ENCODE measurements around the gene SERPINB1.
A peak's percentile ranks its signal among the peaks of the same experiment; 100 is the strongest.

Gene SERPINB1

DNA sequence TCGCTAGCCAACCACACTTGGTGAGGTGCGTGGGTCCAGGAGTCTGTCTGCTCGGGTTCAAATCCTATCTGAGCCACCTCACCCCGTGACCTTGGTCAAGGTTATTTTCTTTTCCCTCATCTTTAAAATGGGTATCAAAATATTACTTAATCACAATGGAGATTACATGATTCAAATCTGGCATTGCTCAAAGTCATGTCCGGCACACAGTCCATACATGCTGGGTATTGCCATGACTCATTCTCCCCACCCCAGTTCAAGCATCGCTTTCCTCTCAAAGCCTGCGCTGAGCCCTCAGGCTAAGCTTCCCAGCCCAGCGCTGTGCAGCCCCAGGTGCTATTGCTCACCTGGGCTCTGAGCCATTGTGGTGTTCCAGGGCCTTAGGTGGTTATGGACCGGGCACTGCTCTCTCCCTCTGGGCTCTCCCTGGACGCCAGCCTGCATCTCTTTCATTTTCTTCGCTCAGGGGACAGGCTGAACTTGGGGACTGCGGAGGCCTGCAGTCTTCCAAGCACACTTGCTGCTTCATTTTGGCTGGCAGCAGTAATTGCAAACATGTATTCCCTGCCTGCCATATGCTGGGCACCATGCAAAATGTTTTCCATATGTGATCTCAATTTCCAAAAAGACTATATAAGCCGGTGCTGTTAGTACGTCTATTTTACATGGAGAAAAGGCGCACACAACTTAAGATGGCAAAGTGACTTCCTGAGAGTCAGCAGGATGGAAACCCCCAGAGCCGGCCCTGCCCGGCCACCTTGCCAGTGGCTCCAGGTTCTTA lies 49.1 kb downstream of the SERPINB1 start:
- Histone ChIP-seq H3K9me3 (ENCODE audit: low read depth, low read length) (no peaks in the 10 kb centered on the region), H3K9ac (ENCODE audit: insufficient read length) (no peak overlapping the region), H3K27ac (no peak overlapping the region), H3K4me3 (no peak overlapping the region), H3K36me3 (ENCODE audit: insufficient read depth, low read length) (no peaks in the 10 kb centered on the region; the same call in 1 of the 2 replicates)
- TF ChIP-seq FOXP2 (optimal IDR thresholded peaks at IDR 0.05; ENCODE audit: control extremely low read depth, extremely low read length, insufficient read depth) (no peak), POLR2AphosphoS5 (IDR thresholded peaks at IDR 0.05; ENCODE audit: borderline replicate concordance, low read depth, low read length) (no peak)
- no peak for DNase-seq (ENCODE audit: low read depth, low spot score)

DNA sequence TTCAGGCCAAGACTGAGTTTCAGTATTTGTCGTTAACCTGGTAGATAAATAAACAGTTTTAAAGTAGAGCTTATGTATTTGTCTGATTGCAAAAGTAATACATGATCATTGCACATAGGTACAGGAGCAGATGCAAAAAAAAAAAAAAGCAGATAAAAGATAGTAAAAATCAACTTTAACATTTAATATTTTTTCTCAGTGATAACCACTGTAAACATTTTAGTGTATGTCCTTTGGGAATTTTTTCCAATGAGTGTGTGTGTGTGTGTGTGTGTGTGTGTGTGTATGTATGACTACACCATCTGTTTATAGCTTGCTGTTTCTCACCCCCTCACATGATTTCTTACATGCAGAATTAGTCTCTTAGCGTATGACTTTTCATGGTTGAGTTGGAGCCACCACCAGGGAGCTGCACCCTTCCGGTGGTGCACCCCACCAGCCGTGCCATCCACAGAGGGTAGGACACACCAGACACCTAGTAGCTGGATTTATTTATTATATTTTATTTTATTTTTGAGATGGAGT lies 50.2 kb downstream of the SERPINB1 start:
- Histone ChIP-seq H3K27ac (no peak overlapping the region), H3K36me3 (ENCODE audit: insufficient read depth, low read length) (no peaks in the 10 kb centered on the region; the same call in 1 of the 2 replicates), H3K4me3 (no peak overlapping the region), H3K9ac (ENCODE audit: insufficient read length) (no peak overlapping the region), H3K9me3 (ENCODE audit: low read depth, low read length) (no peaks in the 10 kb centered on the region)
- no peak for DNase-seq (ENCODE audit: low read depth, low spot score)
- TF ChIP-seq POLR2AphosphoS5 (IDR thresholded peaks at IDR 0.05; ENCODE audit: borderline replicate concordance, low read depth, low read length), result no peak
- no peak for TF ChIP-seq EZH2 (IDR thresholded peaks at IDR 0.05)
- TF ChIP-seq FOXP2 (optimal IDR thresholded peaks at IDR 0.05; ENCODE audit: control extremely low read depth, extremely low read length, insufficient read depth), result no peak

DNA sequence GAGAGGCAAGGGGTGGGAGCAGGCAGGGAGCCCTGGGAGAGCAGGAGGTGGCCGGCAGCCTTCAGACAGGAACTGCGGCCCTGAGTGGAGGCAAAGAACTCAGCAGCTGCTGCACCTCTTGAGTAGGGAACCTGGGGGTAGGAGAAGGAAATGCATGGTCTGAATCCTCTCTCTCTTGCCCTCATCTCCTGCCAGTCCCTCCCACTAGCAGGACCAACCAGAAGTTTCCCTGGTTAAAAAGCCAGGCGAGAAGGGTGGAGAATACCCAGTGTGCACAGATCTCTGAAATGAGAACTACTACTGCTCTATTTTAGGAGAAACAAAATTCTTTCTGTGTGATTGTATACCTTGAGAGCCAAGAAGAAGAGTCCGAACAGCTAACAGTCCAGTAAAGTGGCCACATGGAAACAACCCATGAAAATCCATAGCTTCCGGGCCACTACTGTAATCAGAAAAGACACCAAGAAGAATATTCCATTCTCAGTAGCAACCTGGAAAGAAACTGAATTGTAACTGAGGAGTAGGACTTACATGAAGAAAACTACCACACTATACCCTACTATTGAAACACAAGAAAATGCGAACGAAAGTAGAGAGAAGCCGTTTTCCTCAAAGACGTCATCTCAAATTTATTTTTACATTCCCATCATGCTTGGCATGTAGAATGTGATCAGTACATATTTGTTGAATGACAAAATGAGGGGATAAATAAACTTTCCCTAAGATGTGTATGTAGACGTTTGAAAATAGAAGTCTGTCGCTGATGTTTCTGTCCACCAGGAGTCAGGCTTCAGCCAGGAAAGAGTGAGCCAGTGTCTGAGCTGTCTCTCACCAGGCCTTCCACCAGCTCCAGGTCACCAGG lies 50.8 kb downstream of the SERPINB1 start:
- peak; percentile 24 for DNase-seq (ENCODE audit: low read depth, low spot score)
- TF ChIP-seq FOXP2 (optimal IDR thresholded peaks at IDR 0.05; ENCODE audit: control extremely low read depth, extremely low read length, insufficient read depth) (no peak), EZH2 (IDR thresholded peaks at IDR 0.05) (no peak), POLR2AphosphoS5 (IDR thresholded peaks at IDR 0.05; ENCODE audit: borderline replicate concordance, low read depth, low read length) (no peak)
- Histone ChIP-seq H3K27ac (peak overlapping the region; percentile 29; the same call in 1 of the 2 replicates), H3K9me3 (ENCODE audit: low read depth, low read length) (no peaks in the 10 kb centered on the region), H3K9ac (ENCODE audit: insufficient read length) (no peak overlapping the region), H3K4me3 (no peak overlapping the region), H3K36me3 (ENCODE audit: insufficient read depth, low read length) (no peaks in the 10 kb centered on the region; the same call in 1 of the 2 replicates)

DNA sequence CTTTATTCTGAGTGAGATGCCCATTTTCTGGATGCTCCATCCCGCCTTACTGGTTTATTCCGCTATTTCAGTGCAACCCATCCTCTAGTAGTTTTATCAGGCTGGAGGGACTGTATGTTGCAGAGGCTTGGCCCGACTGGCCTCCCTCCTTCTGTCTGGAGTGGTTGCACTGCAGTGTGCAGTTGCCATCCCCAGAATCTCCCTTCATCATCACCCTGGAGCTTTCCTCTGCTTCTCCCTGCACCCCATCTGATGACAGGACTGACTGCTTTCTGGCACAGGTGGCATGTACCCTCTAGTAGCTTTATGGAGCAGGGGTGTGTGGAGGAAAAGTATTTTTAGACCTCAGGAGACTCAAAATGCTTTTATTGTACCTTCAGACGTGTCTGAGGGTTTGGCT lies 55.4 kb downstream of the SERPINB1 start:
- Histone ChIP-seq H3K4me3 (no peak overlapping the region), H3K36me3 (ENCODE audit: insufficient read depth, low read length) (peaks cover 17% of the 10 kb centered on the region; the same call in 1 of the 2 replicates), H3K9ac (ENCODE audit: insufficient read length) (no peak overlapping the region), H3K27ac (no peak overlapping the region), H3K9me3 (ENCODE audit: low read depth, low read length) (no peaks in the 10 kb centered on the region)
- DNase-seq (ENCODE audit: low read depth, low spot score), result no peak
- no peak for TF ChIP-seq EZH2 (IDR thresholded peaks at IDR 0.05)
- no peak for TF ChIP-seq POLR2AphosphoS5 (IDR thresholded peaks at IDR 0.05; ENCODE audit: borderline replicate concordance, low read depth, low read length)
- no peak for TF ChIP-seq FOXP2 (optimal IDR thresholded peaks at IDR 0.05; ENCODE audit: control extremely low read depth, extremely low read length, insufficient read depth)

DNA sequence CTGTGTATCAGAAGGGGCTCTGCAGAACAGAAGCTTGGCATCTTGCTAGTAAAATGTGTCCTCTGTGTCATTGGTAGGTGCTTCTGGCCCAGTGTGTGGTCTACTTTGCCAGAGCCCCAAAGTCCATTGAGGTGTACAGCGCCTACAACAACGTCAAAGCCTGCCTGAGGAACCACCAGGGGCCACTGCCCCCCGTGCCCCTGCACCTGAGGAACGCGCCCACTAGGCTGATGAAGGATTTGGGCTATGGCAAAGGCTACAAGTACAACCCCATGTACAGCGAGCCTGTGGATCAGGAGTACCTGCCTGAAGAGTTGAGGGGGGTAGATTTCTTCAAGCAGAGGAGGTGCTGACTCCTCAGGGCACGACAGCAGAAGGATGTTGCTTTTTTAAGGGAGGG lies 56.7 kb downstream of the SERPINB1 start:
- H3K9ac ChIP-seq (ENCODE audit: insufficient read length), result no peak overlapping the region
- no peak for DNase-seq (ENCODE audit: low read depth, low spot score)
- TF ChIP-seq FOXP2 (optimal IDR thresholded peaks at IDR 0.05; ENCODE audit: control extremely low read depth, extremely low read length, insufficient read depth) (no peak), POLR2AphosphoS5 (IDR thresholded peaks at IDR 0.05; ENCODE audit: borderline replicate concordance, low read depth, low read length) (no peak), EZH2 (IDR thresholded peaks at IDR 0.05) (no peak)
- H3K4me3 ChIP-seq, result no peak overlapping the region
- no peak overlapping the region for H3K27ac ChIP-seq
- no peaks in the 10 kb centered on the region for H3K9me3 ChIP-seq (ENCODE audit: low read depth, low read length)
- H3K36me3 ChIP-seq (ENCODE audit: insufficient read depth, low read length), result peaks cover 26% of the 10 kb centered on the region; the same call in 1 of the 2 replicates

DNA sequence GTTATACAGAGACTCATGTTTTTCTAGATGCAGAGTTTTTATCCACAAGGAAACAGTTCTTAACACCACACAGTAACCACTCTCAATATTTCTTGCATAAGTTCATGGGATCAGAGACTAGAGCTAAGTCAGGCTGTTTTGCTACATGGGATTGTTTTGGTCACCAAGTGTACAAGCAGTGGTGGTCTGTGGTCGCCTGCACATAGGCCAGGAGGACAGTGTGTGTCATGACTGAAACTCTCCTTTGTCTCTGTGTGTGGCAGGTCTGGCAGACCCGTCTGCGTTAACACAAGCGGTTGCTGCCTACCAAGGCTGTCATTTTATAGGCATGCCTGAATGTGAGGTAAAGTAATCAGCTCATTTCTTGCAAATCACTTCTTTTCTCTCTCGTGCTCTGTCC lies 57.6 kb downstream of the SERPINB1 start:
- no peak overlapping the region for H3K27ac ChIP-seq
- peaks cover 34% of the 10 kb centered on the region for H3K36me3 ChIP-seq (ENCODE audit: insufficient read depth, low read length)
- no peak overlapping the region for H3K4me3 ChIP-seq
- no peak overlapping the region for H3K9ac ChIP-seq (ENCODE audit: insufficient read length)
- no peak for DNase-seq (ENCODE audit: low read depth, low spot score)
- TF ChIP-seq FOXP2 (optimal IDR thresholded peaks at IDR 0.05; ENCODE audit: control extremely low read depth, extremely low read length, insufficient read depth), result no peak
- no peak for TF ChIP-seq EZH2 (IDR thresholded peaks at IDR 0.05)
- no peak for TF ChIP-seq POLR2AphosphoS5 (IDR thresholded peaks at IDR 0.05; ENCODE audit: borderline replicate concordance, low read depth, low read length)
- no peaks in the 10 kb centered on the region for H3K9me3 ChIP-seq (ENCODE audit: low read depth, low read length)

DNA sequence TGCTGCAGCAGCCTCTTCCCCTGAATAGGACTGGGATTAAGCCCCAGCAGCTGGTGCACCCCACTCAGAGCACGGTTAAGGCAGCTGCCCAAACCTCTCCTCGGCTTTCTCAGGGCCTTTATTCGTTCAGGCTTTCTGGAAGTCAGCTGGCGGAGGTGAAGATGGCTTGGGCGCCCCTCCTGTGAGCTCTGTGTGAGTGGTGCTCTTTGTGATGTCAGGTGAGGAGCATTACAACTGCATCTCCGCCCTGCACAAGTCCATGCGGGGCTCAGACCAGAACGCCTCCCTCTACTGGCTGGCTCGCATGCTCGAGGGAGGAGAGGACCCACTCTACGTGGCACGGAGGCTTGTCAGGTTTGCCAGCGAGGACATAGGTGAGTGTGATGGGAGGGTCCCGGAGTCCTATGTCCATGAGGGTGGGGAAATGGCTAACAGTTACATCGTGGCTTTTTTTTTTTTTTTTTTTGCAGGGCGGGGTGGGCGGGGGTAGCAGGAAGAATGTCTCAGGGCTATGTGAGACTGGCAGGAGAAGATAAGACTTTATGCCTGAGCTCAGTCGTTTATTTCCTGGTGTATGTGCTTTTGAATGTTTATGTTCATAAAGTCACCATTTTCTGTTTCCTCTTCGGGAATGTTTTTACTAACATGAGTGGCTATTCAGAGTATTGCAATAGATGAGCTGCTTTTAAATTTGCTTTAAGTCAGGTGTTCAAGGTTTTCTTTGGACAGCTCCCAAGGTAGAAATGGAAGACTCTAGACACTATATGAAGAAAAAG lies 58.3 kb downstream of the SERPINB1 start:
- DNase-seq (ENCODE audit: low read depth, low spot score), result no peak
- no peak overlapping the region for H3K27ac ChIP-seq
- H3K4me3 ChIP-seq, result no peak overlapping the region
- no peaks in the 10 kb centered on the region for H3K9me3 ChIP-seq (ENCODE audit: low read depth, low read length)
- TF ChIP-seq FOXP2 (optimal IDR thresholded peaks at IDR 0.05; ENCODE audit: control extremely low read depth, extremely low read length, insufficient read depth) (no peak), EZH2 (IDR thresholded peaks at IDR 0.05) (no peak), POLR2AphosphoS5 (IDR thresholded peaks at IDR 0.05; ENCODE audit: borderline replicate concordance, low read depth, low read length) (no peak)
- H3K36me3 ChIP-seq (ENCODE audit: insufficient read depth, low read length), result peaks cover 40% of the 10 kb centered on the region
- no peak overlapping the region for H3K9ac ChIP-seq (ENCODE audit: insufficient read length)
